Renal pelvis (tissue), 3 donors: ENCODE results near the gene CMKLR1. TPM values are rescaled to one million over a fixed set of nuclear protein-coding genes. Genes with fewer than 3 reads are reported as not detected.

ENCODE experiments used
- polyA plus RNA-seq, 3 donors: library from polyadenylated mRNA; unstranded; fragments of 120-200 nt; gene quantifications; one replicate each; pipeline ENCODE4 v1.2.1, GENCODE V29; 2013; ENCODE audit not compliant: insufficient read length in 3 of 3

CMKLR1 gene
- polyA plus RNA-seq, 3 donors: 3.3 to 5.8 (median 4.3) TPM

Other genes starting within 250 kb of the CMKLR1 start
- 10 to 100 TPM in 1 of 3 donors, 1 to 10 TPM in 2; 9.0 to 13.4 (median 9.1) TPM for gene WSCD2, start 210.0 kb downstream of the CMKLR1 start, polyA plus RNA-seq
- gene FICD, start 176.0 kb upstream of the CMKLR1 start, polyA plus RNA-seq: 1 to 10 TPM; 3.5 to 5.0 (median 3.9) TPM
- gene SART3, start 221.9 kb upstream of the CMKLR1 start, polyA plus RNA-seq: 10 to 100 TPM; 58.6 to 69.4 (median 67.2) TPM
- gene ISCU, start 223.3 kb upstream of the CMKLR1 start, polyA plus RNA-seq: 100 to 1,000 TPM in 2 of 3 donors, 10 to 100 TPM in 1; 99.2 to 112 (median 109) TPM